K562 treated with DMSO at 1 percent for 24 hours (cell line): Measurements from ENCODE around the gene TINAGL1. TPM values are rescaled to one million over a fixed set of nuclear protein-coding genes. Genes with fewer than 3 reads are reported as not detected.

Experiments
- total RNA-seq: library from RNA; unstranded; fragments of 300-600 nt; gene quantifications from 2 replicates; pipeline ENCODE4 v1.2.3, GENCODE V29; 2022; ENCODE audit warnings: low read depth; ENCODE audit not compliant: insufficient read depth

The TINAGL1 gene
- 1.8 and 2.0 TPM in 2 replicates for total RNA-seq

DNA sequence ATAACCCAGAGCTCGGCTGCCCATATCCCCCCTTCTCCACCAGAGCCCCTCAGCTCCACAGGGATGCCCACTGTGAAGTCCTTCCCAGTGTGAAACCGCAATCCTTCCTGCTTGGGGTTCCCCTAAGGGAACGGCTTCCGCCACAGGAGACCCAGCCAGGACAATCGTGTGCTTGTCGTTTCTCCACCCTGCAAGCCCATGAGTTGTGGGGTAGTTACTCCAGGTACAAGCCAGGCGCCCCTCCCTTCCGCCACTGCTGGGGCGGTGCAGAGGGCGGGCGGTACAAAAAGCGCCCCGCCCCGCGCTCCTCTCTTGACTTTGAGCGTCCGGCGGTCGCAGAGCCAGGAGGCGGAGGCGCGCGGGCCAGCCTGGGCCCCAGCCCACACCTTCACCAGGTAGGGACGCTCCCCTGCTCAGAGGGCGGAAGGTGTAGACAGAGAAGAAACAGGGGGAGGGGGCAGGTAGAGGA lies at the start of gene TINAGL1:
Gene TINAGL1 (plus strand): TSS at position 315 of the 469 bp plus-strand sequence. CDS start 634 bp downstream, outside the sequence.

GRCh38 chr1:31617218-31617915 lies 41.1 kb downstream of the TINAGL1 start, which contains the start of gene HCRTR1:
HCRTR1 (plus strand) TSS chr1:31617689; CDS start chr1:31619193, 1,504 bp downstream.

Other genes with a start within 250 kb of the TINAGL1 start
- gene FABP3, start 203.4 kb upstream of the TINAGL1 start, total RNA-seq: not detected in 2 replicates
- 9.0 and 11.4 TPM in 2 replicates for gene SERINC2, start 163.3 kb upstream of the TINAGL1 start, total RNA-seq
- gene HCRTR1, start 41.2 kb downstream of the TINAGL1 start, total RNA-seq: not detected in 2 replicates
- gene PEF1, start 68.4 kb downstream of the TINAGL1 start, total RNA-seq: 49.1 and 49.2 TPM in 2 replicates
- 0.20 and 0.28 TPM in 2 replicates for gene COL16A1, start 127.5 kb downstream of the TINAGL1 start, total RNA-seq
- 1.9 TPM in 2 replicates for gene ADGRB2, start 187.8 kb downstream of the TINAGL1 start, total RNA-seq
- gene SPOCD1, start 239.5 kb downstream of the TINAGL1 start, total RNA-seq: 0.46 and 1.2 TPM in 2 replicates